ENCODE data around the gene ANKRD11. TPM values are rescaled to one million over a fixed set of nuclear protein-coding genes. Genes with fewer than 3 reads are reported as not detected.
"Not testable (repeated sequence)": the region's sequence is repeated elsewhere in the genome, so short reads cannot be mapped to it uniquely, and the experiment has no call there.

The ANKRD11 gene
- total RNA-seq, 2 experiments from 2014 or later = 199 to 208 TPM

DNA sequence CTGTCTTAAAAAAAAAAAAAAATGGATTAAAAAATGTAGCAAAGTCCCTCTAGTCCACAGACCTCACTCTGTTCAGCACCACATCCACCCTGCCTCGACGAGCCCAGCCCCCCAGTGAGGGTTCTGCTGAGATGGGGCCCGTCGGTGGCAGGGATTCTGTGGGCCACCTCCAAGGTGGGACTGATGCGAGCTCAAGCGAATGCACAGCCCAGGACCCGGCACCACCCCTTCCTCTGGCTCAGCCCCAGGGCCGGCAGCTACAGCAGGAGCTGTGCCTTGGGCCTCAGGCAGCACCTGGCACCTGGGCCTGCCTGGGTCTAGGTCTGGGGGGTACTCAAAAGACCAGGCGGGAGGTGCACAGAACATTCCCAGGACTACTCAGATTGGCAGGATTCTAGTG, 213.3 kb downstream of the ANKRD11 start:
- no peaks in the 10 kb centered on the region for H3K9me3 Mint-ChIP-seq
- H3K36me3 Mint-ChIP-seq (ENCODE audit: low read depth) = peaks cover 53% of the 10 kb centered on the region
- H3K4me3 Mint-ChIP-seq = no peak overlapping the region
- no peaks in the 10 kb centered on the region for H3K4me1 Mint-ChIP-seq
- ChIA-PET CTCF (no interaction called here), POLR2A (no interaction called here)
- no peaks in the 10 kb centered on the region for H3K27me3 Mint-ChIP-seq
- DNase-seq = no peak
- no peak overlapping the region for H3K27ac Mint-ChIP-seq

DNA sequence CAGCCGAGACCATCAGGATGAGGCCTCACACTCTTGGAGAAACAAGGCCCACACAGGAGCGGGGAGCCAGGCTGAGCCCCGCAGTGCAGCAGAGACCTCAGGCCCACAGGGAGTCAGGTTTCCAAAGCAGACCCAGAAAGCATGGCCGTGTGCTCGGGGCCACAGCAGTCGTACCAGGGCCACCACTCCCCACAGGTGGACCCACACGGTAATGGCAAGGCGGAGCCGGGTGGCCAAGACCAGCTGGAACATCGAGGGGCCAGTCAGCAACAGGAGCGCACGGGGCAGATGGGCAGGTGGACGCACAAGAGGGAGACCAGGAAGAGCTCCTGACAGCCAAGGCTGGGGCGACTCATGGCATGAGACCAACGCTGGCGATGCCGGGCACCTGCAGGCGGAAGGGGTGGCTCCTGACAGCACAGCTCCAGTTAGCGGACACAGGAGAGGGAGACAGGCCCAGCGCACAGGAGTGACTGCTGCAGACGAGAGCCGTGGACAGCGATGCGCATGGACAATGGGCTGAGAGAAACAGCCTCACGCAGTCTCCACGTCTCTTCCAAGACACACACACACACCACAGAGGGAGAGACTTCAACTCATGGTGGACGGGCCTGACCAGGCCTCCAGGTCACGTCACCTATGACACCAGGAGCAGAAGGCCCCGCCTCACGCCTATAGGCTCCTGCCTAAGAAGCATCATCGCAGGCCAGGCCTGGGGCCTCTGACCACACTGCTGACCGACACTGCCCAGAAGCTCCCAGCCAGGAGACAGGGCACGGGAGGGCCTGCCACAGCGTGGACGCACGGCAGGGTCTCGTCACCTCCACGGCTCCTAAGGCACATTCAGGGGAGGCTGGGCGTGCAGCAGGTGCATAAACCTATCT, 214.3 kb downstream of the ANKRD11 start:
- Mint-ChIP-seq H3K9me3 (no peaks in the 10 kb centered on the region), H3K27ac (no peak overlapping the region), H3K4me3 (no peak overlapping the region), H3K27me3 (no peaks in the 10 kb centered on the region), H3K36me3 (ENCODE audit: low read depth) (peaks cover 58% of the 10 kb centered on the region), H3K4me1 (no peaks in the 10 kb centered on the region)
- DNase-seq = no peak
- POLR2A ChIA-PET = no interaction called here
- CTCF ChIA-PET = interaction anchor here (1.6 kb wide), 1 partner anchor 13 kb away, joined by 3 read pairs; no protein-coding TSS in a partner anchor

DNA sequence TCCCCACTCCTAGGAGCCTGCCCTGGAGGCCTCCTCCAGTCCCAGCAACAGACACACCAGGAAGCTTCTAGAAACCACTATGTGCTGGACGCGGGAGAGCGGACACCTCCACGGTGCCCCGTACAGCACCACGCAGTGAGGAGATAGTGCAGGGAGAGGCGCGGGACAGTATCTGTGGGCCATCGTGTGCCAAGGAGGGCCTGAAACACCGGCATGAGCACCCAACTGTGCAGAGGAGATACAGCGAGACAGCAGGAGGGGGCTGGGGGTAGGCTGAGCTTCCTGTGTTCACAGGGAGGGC, 215.1 kb downstream of the ANKRD11 start:
- Mint-ChIP-seq H3K9me3 (no peaks in the 10 kb centered on the region), H3K27me3 (no peaks in the 10 kb centered on the region), H3K36me3 (ENCODE audit: low read depth) (peaks cover 58% of the 10 kb centered on the region), H3K4me1 (no peaks in the 10 kb centered on the region), H3K4me3 (no peak overlapping the region), H3K27ac (no peak overlapping the region)
- no peak for DNase-seq
- ChIA-PET CTCF (interaction anchor here (1.6 kb wide), 1 partner anchor 14 kb away, joined by 3 read pairs; no protein-coding TSS in a partner anchor), POLR2A (no interaction called here)

DNA sequence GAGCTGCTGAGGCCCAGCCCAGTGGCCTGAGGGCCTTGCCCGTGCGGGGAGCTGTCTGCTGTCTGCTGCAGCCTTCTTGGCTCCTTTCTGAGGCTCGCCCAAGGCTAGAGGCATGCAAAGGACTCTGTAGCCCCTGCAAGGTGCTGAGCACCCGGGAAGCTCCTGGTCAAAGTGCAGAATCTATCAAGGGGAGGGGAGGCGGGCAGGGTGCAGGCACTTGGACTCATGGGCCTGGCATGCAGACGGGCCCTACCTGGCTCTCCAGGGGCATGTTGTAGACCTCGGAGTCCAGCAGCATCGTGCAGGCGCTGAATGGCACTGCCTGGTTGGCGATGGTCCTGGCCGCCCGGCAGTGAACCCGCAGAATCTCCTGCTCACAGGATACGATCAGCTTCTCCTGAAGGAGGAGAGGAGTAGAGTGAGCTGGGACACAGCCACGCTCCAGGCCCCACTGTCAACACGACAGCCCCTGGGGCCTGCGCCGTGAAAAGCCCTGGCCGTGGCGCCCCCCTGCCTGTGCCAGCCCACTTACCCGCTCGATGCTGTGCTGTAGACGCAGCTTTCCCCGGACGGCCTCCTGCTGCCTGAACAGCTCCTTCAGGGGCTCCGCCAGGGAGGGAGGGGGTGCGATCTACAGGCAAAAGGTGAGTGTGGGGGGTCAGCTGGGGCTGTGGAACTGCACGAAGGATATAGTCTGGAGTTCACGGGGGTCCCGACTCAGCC, 215.6 kb downstream of the ANKRD11 start:
- H3K4me1 Mint-ChIP-seq = no peaks in the 10 kb centered on the region
- ChIA-PET CTCF (interaction anchor here (1.6 kb wide), 1 partner anchor 14 kb away, joined by 3 read pairs; no protein-coding TSS in a partner anchor), POLR2A (no interaction called here)
- H3K27ac Mint-ChIP-seq = no peak overlapping the region
- H3K27me3 Mint-ChIP-seq = no peaks in the 10 kb centered on the region
- H3K4me3 Mint-ChIP-seq = no peak overlapping the region
- H3K36me3 Mint-ChIP-seq (ENCODE audit: low read depth) = peaks cover 60% of the 10 kb centered on the region
- H3K9me3 Mint-ChIP-seq = no peaks in the 10 kb centered on the region
- DNase-seq = no peak

DNA sequence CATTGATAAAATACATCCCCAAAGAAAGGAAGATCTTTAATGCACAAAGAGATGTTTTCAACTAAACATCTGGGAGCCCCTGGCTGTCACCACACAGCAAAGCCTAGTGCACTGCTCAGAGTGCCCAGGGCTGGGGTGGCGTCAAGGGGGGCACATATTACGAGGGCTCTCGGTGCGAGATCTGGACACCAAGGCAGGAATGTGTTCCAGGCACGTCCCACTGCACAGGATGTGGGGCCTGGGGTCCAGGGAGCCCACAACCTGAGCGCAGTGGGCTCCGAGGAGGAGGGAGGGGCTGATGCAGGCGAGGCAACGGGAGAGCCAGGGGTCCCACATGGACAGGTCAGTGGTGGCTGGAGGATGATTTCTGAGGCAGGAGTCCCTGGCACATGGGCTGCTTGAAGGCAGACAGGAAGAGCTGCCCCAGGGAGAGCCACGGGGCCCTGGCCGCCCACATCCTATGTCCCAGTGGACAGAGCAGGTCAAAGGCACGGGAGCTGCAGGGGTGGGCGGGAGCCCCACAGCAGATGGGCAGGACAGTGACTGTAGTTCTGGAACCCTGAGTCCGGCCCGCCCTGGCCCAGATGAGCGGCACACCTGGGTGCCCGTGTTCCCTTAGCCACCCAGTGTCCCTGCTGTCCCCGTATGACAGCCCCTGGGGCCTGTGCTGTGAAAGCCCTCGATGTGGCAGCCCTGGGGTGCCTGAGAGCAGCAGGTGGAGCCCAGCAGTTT, 216.5 kb downstream of the ANKRD11 start:
- POLR2A ChIA-PET = no interaction called here
- Mint-ChIP-seq H3K27ac (no peak overlapping the region), H3K36me3 (ENCODE audit: low read depth) (peaks cover 67% of the 10 kb centered on the region), H3K9me3 (no peaks in the 10 kb centered on the region), H3K27me3 (no peaks in the 10 kb centered on the region), H3K4me3 (no peak overlapping the region), H3K4me1 (no peaks in the 10 kb centered on the region)
- DNase-seq = no peak
- CTCF ChIA-PET = no interaction called here

DNA sequence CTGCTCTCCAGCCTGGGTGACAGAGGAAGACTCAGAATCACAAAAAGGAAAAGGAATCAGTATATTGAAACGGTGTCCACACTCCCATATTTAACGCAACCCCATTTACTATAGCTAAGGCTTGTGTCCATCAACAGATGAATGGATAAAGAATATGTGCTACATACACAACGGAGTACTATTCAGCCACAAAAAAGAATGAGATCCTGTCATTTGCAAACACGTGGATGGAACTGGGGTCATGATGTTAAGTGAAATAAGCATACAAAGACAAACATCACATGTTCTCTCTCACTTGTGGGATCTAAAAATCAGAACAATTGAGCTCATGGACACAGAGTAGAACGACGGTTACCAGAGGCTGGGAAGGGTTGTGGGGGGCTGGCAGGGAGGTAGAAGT, 217.7 kb downstream of the ANKRD11 start:
- ChIA-PET POLR2A (interaction anchor here (1.2 kb wide), 1 partner anchor 32 kb away, joined by 3 read pairs; no protein-coding TSS in a partner anchor), CTCF (interaction anchor here (0.6 to 1.0 kb wide), 3 partner anchors 16 to 119 kb away, joined by 3 read pairs; no protein-coding TSS in a partner anchor)
- H3K27ac Mint-ChIP-seq = no peak overlapping the region
- no peaks in the 10 kb centered on the region for H3K9me3 Mint-ChIP-seq
- no peaks in the 10 kb centered on the region for H3K4me1 Mint-ChIP-seq
- DNase-seq = no peak
- peaks cover 59% of the 10 kb centered on the region for H3K36me3 Mint-ChIP-seq (ENCODE audit: low read depth)
- no peaks in the 10 kb centered on the region for H3K27me3 Mint-ChIP-seq
- H3K4me3 Mint-ChIP-seq = no peak overlapping the region

DNA sequence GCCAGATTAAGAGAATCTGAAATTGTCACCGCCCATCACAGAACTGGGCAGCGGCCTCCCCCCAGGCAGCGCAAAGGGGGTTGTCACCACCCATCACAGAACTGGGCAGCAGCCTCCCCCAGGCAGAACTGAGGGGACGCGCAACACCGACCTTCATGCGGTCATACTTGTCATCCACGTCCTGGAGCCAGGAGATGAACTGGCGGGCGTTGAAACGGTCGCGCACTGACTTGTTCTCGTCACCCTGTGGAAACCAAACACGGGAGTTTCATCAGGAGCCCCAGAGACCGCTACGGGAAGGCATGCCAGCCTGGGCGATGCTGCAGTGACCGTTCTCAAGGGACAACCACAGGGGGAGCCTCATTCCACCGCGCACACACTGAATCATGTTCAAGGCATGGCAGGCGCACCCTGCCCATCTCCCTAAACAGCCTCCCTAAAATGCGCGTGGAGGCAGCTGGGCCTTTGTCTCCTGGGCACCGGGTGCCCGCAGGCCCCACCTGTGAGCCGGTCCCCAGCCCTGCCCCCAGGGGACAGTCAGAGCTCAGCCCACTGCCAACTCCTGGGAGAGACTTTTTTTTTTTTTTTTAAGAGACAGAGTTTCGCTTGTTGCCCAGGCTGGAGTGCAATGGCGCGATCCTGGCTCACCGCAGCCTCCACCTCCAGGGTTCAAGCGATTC, 219.6 kb downstream of the ANKRD11 start:
- Mint-ChIP-seq H3K9me3 (no peaks in the 10 kb centered on the region), H3K36me3 (ENCODE audit: low read depth) (peaks cover 60% of the 10 kb centered on the region), H3K27me3 (no peaks in the 10 kb centered on the region), H3K4me1 (no peaks in the 10 kb centered on the region), H3K4me3 (no peak overlapping the region), H3K27ac (no peak overlapping the region)
- DNase-seq = no peak
- POLR2A ChIA-PET = no interaction called here
- CTCF ChIA-PET = interaction anchor here (1.4 kb wide), 1 partner anchor 238 kb away, joined by 3 read pairs; the partner anchor contains the start of gene SPG7

DNA sequence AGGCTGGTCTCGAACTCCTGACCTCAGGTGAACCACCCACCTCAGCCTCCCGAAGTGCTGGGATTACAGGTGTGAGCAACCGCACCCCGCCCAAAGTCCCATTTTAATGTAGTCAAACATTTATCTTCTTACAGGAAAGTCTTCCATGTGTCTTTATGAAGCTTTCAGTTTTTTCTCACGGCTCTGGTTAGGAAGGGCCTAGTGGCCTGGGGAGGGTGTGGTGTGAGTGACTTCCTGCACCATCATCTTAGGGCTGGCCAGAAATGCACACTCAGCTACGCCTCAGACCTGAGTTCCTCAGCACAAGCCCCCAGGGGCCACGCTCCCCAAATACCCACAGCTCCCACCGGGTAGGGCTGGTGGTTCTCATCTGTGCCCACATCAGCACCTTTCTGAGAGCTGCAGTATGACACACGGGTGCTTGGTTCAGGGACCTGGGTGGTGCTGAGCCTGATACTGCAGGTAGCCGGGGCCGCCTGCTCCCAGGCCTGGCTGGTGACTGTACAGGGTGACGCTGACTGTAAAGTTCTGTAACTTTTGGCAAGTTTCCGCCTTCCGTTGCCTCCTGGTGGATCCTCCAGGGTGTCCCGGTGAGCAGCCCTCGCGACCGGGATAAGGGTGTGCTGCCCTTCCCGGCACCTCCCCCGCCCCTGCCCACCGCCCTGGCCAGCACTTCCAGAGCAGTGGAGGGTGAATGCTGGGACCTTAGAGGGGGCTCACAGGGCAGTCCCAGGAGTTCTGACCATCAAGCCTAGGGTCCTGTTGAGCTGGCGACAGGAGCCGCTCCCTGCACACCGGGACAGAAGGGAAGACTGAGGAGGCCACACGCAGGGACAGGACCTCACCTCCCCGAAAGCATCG, 220.3 kb downstream of the ANKRD11 start:
- H3K36me3 Mint-ChIP-seq (ENCODE audit: low read depth) = peaks cover 56% of the 10 kb centered on the region
- H3K27me3 Mint-ChIP-seq = no peaks in the 10 kb centered on the region

DNA sequence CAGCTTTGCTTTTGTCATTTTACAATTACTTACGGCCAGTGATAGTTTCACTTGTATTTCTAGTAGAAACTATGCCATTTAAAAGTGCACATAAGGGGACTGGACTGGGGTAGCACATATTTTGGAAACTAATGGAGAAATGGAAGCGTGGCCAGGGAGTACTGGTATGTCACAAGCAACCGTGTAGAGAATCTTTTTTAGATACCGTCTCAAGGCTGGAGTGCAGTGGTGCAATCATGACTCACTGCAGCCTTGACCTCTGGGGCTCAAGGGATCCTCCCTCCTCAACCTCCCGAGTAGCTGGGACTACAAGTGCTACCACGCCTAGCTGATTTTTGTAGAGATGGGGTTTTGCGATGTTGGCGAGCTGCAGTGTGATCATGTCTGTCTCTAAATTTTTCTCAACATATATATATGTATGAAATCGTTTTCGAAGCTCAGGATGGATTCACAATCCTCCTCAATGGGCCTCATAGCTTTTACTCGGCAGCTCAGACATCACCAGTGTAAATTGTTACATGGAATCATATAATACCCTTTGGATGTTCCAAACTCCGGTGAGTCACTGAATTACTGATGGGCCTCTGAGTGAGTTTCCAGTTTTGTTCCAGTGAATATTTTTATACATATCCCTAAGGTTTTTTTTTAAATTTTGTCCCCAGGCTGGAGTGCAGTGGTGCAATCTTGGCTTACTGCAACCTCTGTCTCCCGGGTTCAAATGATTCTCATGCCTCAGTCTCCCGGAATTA, 221.2 kb downstream of the ANKRD11 start:
- no peak for DNase-seq
- Mint-ChIP-seq H3K36me3 (ENCODE audit: low read depth) (peaks cover 52% of the 10 kb centered on the region), H3K9me3 (no peaks in the 10 kb centered on the region), H3K27me3 (no peaks in the 10 kb centered on the region), H3K4me3 (no peak overlapping the region), H3K4me1 (no peaks in the 10 kb centered on the region), H3K27ac (no peak overlapping the region)
- ChIA-PET CTCF (no interaction called here), POLR2A (no interaction called here)

More for the DNA sequence above, 220.3 kb downstream of the ANKRD11 start:
- no peak for DNase-seq
- Mint-ChIP-seq H3K4me1 (no peaks in the 10 kb centered on the region), H3K9me3 (no peaks in the 10 kb centered on the region), H3K4me3 (no peak overlapping the region), H3K27ac (no peak overlapping the region)
- ChIA-PET CTCF (no interaction called here), POLR2A (no interaction called here)

DNA sequence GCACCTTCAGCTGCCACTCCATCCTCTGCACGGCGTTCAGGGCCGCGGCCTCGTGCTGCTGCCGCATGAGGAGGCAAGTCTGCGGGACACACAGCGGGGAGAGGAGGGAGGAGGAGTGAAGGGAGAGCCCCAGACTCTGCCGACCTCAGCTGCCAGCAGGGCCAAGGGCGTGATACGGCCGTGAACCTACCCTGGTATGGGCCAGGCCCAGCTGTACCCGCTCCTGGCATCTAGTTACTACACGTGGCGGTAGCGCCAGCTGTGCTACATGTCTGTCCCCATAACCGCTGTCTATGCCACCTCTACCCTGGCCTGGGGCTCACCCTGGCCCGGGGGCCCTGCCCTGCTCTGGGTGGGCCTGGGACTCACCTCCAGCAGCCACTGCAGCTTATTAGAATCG, 221.8 kb downstream of the ANKRD11 start:
- H3K27ac Mint-ChIP-seq = no peak overlapping the region
- H3K9me3 Mint-ChIP-seq = no peaks in the 10 kb centered on the region
- H3K36me3 Mint-ChIP-seq (ENCODE audit: low read depth) = peaks cover 46% of the 10 kb centered on the region
- H3K4me3 Mint-ChIP-seq = no peak overlapping the region
- H3K27me3 Mint-ChIP-seq = no peaks in the 10 kb centered on the region
- no peak for DNase-seq
- H3K4me1 Mint-ChIP-seq = no peaks in the 10 kb centered on the region
- CTCF ChIA-PET = no interaction called here
- POLR2A ChIA-PET = no interaction called here

DNA sequence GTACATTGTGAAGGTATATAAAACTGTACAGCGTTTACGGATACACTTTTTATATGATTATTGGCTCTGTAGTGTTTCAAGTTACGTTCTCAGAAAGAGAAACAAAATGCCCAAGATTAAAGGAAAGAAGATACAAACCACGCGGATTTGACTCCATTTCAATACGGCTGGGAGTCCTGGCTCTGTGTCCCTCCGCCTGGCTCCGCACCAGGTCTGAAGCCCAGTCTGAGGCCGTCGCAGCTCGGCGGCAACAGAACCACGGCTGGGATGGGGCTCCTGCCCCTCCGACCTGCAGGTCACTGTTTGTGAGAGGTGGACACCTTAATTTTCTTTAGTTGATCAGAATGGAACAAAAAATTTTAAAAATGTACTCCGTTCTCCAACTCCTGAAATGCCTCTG, 222.6 kb downstream of the ANKRD11 start:
- peaks cover 39% of the 10 kb centered on the region for H3K36me3 Mint-ChIP-seq (ENCODE audit: low read depth)
- H3K27me3 Mint-ChIP-seq = not testable (repeated sequence)

More for the DNA sequence above, 222.6 kb downstream of the ANKRD11 start:
- POLR2A ChIA-PET, H3K9me3 Mint-ChIP-seq, CTCF ChIA-PET, H3K4me1 Mint-ChIP-seq, DNase-seq, H3K27ac Mint-ChIP-seq, H3K4me3 Mint-ChIP-seq: not testable (repeated sequence)

Data from activated CD4-positive, alpha-beta memory T cell treated with anti-CD3 and anti-CD28 coated beads, Interleukin-2, amount 10 ng/mL, durations not matched to agents 7 days and 5 days (primary cell).